Measurements from ENCODE around the gene WDTC1.
"Not testable (repeated sequence)": the region's sequence is repeated elsewhere in the genome, so short reads cannot be mapped to it uniquely, and the experiment has no call there.

Gene WDTC1

GRCh38 chr1:27267153-27267552 is 32.7 kb downstream of the WDTC1 start:
- Histone ChIP-seq H3K4me2 (no peak overlapping the region), H4K20me1 (peaks cover 0 to 4% (median 0%) of the 10 kb centered on the region in 11 experiments; a peak in 1 of 22 replicates), H3K4me3 (no peak overlapping the region)

GRCh38 chr1:27269276-27269675 is 34.8 kb downstream of the WDTC1 start:
- peaks cover 17 to 89% (median 32%) of the 10 kb centered on the region in 11 experiments for H3K36me3 ChIP-seq
- no peak for TF ChIP-seq Cebpa-rat (IDR thresholded peaks at IDR 0.05)
- H3K27ac ChIP-seq, result no peak overlapping the region
- no peak overlapping the region for H3K4me3 ChIP-seq
- H4K20me1 ChIP-seq, result peaks cover 0 to 4% (median 0%) of the 10 kb centered on the region in 11 experiments; a peak in 1 of 22 replicates
- no peaks in the 10 kb centered on the region for H3K27me3 ChIP-seq
- no peak overlapping the region for H3K4me2 ChIP-seq
- H3K9ac ChIP-seq, result no peak overlapping the region
- no peaks in the 10 kb centered on the region for H3K4me1 ChIP-seq
- H3K9me3 ChIP-seq (replicated peaks in 1 of 11), result no peaks in the 10 kb centered on the region

More at GRCh38 chr1:27267153-27267552, 32.7 kb downstream of the WDTC1 start:
- no peaks in the 10 kb centered on the region for H3K27me3 ChIP-seq
- no peak overlapping the region for H3K9ac ChIP-seq
- H3K27ac ChIP-seq, result no peak overlapping the region
- no peaks in the 10 kb centered on the region for H3K9me3 ChIP-seq (replicated peaks in 1 of 11)
- no peaks in the 10 kb centered on the region for H3K4me1 ChIP-seq
- no peak for TF ChIP-seq Cebpa-rat (IDR thresholded peaks at IDR 0.05)
- peaks cover 36 to 90% (median 45%) of the 10 kb centered on the region in 11 experiments for H3K36me3 ChIP-seq

- peaks cover 0 to 16% (median 0%) of the 10 kb centered on the region in 11 experiments; a peak in 2 of 22 replicates for H4K20me1 ChIP-seq
- no peak overlapping the region for H3K4me2 ChIP-seq
- H3K9me3 ChIP-seq (replicated peaks in 1 of 11), result peaks cover 15 to 24% (median 19%) of the 10 kb centered on the region in 11 experiments
- no peaks in the 10 kb centered on the region for H3K27me3 ChIP-seq
- no peak overlapping the region for H3K27ac ChIP-seq
- H3K9ac ChIP-seq, result no peak overlapping the region
- no peak overlapping the region for H3K4me3 ChIP-seq
- peaks cover 22 to 77% (median 33%) of the 10 kb centered on the region in 11 experiments; a peak in 21 of 22 replicates for H3K36me3 ChIP-seq
- H3K4me1 ChIP-seq, result peaks cover 0 to 26% (median 7%) of the 10 kb centered on the region in 10 experiments; a peak in 11 of 20 replicates
- no peak for TF ChIP-seq Cebpa-rat (IDR thresholded peaks at IDR 0.05)
These were observed 39.8 kb downstream of the WDTC1 start for GRCh38 chr1:27274204-27274603.

- Histone ChIP-seq H3K9me3 (replicated peaks in 1 of 11) (peaks cover 15 to 24% (median 19%) of the 10 kb centered on the region in 11 experiments), H3K4me2 (peak overlapping the region in 5 of 11 experiments; percentile 17 to 62 (median 47); a peak in 10 of 22 replicates), H3K36me3 (peaks cover 21 to 68% (median 29%) of the 10 kb centered on the region in 11 experiments; a peak in 21 of 22 replicates), H3K9ac (no peak overlapping the region), H4K20me1 (peaks cover 0 to 31% (median 0%) of the 10 kb centered on the region in 11 experiments; a peak in 2 of 22 replicates), H3K4me1 (peaks cover 0 to 26% (median 7%) of the 10 kb centered on the region in 10 experiments; a peak in 11 of 20 replicates), H3K27me3 (no peaks in the 10 kb centered on the region), H3K27ac (peak overlapping the region in 2 of 11 experiments; percentile 2 to 33; a peak in 2 of 22 replicates), H3K4me3 (no peak overlapping the region)
- TF ChIP-seq Cebpa-rat (IDR thresholded peaks at IDR 0.05), result no peak
These were observed 41.3 kb downstream of the WDTC1 start for GRCh38 chr1:27275696-27276095.

GRCh38 chr1:27284425-27285273 is 50.2 kb downstream of the WDTC1 start:
- no peak for TF ChIP-seq Cebpa-rat (IDR thresholded peaks at IDR 0.05)
- H3K4me1 ChIP-seq, result peaks cover 0 to 7% (median 2%) of the 10 kb centered on the region in 10 experiments; a peak in 6 of 20 replicates
- no peak overlapping the region for H3K27ac ChIP-seq
- peaks cover 23 to 70% (median 38%) of the 10 kb centered on the region in 11 experiments for H3K36me3 ChIP-seq
- no peaks in the 10 kb centered on the region for H3K9me3 ChIP-seq (replicated peaks in 1 of 11)
- H3K9ac ChIP-seq, result no peak overlapping the region
- peaks cover 0 to 16% (median 0%) of the 10 kb centered on the region in 11 experiments; a peak in 2 of 22 replicates for H4K20me1 ChIP-seq
- no peak overlapping the region for H3K4me3 ChIP-seq
- no peaks in the 10 kb centered on the region for H3K27me3 ChIP-seq
- H3K4me2 ChIP-seq, result no peak overlapping the region

GRCh38 chr1:27285274-27285660 is 50.8 kb downstream of the WDTC1 start:
- H3K36me3 ChIP-seq, result peaks cover 26 to 74% (median 42%) of the 10 kb centered on the region in 11 experiments
- peaks cover 0 to 10% (median 0%) of the 10 kb centered on the region in 11 experiments; a peak in 1 of 22 replicates for H4K20me1 ChIP-seq
- no peaks in the 10 kb centered on the region for H3K27me3 ChIP-seq
- H3K4me2 ChIP-seq, result no peak overlapping the region
- no peak overlapping the region for H3K27ac ChIP-seq
- TF ChIP-seq Cebpa-rat (IDR thresholded peaks at IDR 0.05), result no peak
- no peak overlapping the region for H3K4me3 ChIP-seq
- peaks cover 0 to 7% (median 2%) of the 10 kb centered on the region in 10 experiments; a peak in 6 of 20 replicates for H3K4me1 ChIP-seq
- H3K9ac ChIP-seq, result no peak overlapping the region
- no peaks in the 10 kb centered on the region for H3K9me3 ChIP-seq (replicated peaks in 1 of 11)

- not testable (repeated sequence) for H3K27ac ChIP-seq; H4K20me1 ChIP-seq; H3K9ac ChIP-seq; H3K4me1 ChIP-seq; H3K27me3 ChIP-seq; H3K4me3 ChIP-seq; H3K4me2 ChIP-seq; H3K9me3 ChIP-seq (replicated peaks in 1 of 11)
- peaks cover 31 to 79% (median 48%) of the 10 kb centered on the region in 11 experiments for H3K36me3 ChIP-seq
These were observed 51.4 kb downstream of the WDTC1 start for GRCh38 chr1:27285821-27286220.

- not testable (repeated sequence) for H3K4me2 ChIP-seq; H3K4me1 ChIP-seq; H3K27ac ChIP-seq; H3K4me3 ChIP-seq; H3K27me3 ChIP-seq; H3K9ac ChIP-seq; H3K9me3 ChIP-seq (replicated peaks in 1 of 11); H4K20me1 ChIP-seq
- peaks cover 43 to 80% (median 57%) of the 10 kb centered on the region in 11 experiments for H3K36me3 ChIP-seq
These were observed 54.7 kb downstream of the WDTC1 start for GRCh38 chr1:27289125-27289524.

- Histone ChIP-seq H3K4me2 (no peak overlapping the region), H3K36me3 (peaks cover 57 to 82% (median 68%) of the 10 kb centered on the region in 11 experiments), H3K4me1 (peaks cover 0 to 6% (median 1%) of the 10 kb centered on the region in 10 experiments; a peak in 5 of 20 replicates), H3K27me3 (no peaks in the 10 kb centered on the region), H3K27ac (no peak overlapping the region), H4K20me1 (no peaks in the 10 kb centered on the region), H3K9me3 (replicated peaks in 1 of 11) (no peaks in the 10 kb centered on the region), H3K4me3 (no peak overlapping the region), H3K9ac (no peak overlapping the region)
- TF ChIP-seq Cebpa-rat (IDR thresholded peaks at IDR 0.05), result no peak
These were observed 56.1 kb downstream of the WDTC1 start for GRCh38 chr1:27290581-27290980.
